NCI-H1105 (cell line): ENCODE results near the gene NAT9.

Source experiments
- DNase-seq: peaks from one replicate; lab custom pipeline; 2025; lab: John Stamatoyannopoulos, UW

The NAT9 gene, protein sequence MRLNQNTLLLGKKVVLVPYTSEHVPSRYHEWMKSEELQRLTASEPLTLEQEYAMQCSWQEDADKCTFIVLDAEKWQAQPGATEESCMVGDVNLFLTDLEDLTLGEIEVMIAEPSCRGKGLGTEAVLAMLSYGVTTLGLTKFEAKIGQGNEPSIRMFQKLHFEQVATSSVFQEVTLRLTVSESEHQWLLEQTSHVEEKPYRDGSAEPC

DNA sequence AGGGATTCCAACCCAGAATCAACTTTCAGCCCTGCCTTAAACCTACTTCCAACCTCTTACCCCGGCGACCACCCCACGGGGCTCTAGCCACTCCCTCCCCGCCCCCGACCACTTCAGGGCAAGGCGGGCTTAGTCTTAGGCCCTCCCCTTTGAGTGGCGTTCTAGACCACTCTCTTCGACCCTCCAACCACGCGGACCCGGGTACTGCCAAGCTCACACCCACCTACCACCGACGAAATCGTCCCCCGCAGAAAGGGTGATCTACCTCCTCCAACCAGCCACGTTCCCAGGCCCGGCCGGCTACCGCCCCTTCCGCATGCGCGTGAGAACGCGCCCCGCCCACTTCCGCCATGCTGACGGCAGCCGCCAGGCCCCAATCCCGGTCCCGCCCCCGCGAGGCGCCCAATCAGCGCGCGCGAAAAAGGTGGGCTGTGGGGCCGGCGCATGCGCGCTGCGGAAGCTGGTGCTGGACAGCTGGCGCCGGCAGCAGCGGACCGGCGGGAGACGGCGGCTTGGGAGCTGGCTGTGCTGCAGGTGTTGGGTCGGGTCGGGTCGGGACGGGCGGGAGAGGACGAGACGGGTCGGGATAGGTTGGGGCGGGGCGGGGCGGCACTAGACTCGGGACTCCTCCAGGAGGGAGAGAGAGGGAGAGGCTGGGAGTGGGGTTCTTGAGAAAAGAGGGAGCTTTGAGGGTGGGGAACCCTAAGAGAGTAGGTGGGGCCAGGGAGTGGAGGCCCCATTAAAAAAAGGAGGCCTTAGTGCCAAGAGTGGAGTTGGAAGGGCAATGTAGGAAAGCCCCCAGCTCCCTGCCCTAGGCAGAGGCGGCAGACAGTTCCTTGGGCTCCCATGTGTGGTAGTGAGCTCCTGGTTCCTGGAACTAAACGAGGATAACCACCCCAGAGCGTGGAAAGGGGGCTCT lies at the start of gene NAT9:
Gene NAT9 (minus strand): TSS at position 302 of the 919 bp plus-strand sequence. CDS start 647 bp downstream, outside the sequence.
- DNase-seq: peak; percentile 92

DNA sequence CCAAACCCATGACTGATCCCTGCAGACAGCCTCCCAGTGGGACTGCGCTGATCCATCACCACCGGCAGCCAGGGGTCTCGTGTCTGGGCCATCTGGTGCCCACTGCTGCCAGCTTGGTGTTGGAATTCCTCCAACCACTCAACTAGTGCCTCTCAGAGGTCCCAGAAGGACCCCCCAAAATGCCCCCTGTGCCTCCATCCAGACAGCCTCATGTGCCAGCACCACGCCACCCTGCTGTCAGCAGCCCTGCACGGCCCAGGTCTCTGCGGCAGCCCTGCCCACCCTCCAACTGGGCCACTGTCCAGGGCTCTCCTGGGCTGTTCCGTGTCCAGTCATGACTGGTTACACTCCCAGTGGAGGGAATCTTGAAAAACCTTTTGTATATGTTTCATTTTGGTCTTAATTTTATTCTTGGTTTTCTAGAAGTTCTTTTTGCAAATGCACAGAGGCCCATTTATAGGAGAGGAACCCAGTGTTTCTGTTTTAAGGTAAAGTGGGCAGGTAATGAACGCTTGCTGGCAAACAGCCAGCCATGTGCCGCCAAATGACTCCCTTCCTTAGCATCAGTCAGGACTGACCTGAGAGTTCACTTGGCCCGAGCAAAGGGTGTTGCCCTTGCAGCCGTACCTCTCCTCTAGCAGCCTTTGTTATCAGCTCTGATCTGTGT lies 48.9 kb upstream of the NAT9 start:
- DNase-seq: no peak

DNA sequence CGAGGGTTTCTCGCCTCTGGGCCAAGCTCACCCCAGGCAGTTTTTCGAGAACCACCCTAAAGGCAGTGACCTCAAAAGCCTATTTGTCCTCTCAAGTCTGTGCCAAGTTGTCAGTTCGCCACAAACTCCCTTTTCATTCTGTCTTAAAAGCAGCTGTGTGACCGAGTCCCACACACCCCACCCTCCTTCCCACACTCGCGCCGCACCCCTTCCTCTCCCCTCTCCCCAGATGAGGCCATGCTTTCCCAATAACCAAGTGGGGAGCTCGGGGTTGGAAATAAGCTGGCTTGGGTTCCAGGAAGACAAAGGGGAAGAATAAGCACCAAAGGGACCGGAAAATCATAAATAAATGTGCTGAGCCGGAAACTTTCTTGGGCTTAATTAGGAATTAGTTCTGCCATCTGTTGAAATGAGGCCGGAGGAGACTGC lies 46.8 kb upstream of the NAT9 start:
- no peak for DNase-seq

DNA sequence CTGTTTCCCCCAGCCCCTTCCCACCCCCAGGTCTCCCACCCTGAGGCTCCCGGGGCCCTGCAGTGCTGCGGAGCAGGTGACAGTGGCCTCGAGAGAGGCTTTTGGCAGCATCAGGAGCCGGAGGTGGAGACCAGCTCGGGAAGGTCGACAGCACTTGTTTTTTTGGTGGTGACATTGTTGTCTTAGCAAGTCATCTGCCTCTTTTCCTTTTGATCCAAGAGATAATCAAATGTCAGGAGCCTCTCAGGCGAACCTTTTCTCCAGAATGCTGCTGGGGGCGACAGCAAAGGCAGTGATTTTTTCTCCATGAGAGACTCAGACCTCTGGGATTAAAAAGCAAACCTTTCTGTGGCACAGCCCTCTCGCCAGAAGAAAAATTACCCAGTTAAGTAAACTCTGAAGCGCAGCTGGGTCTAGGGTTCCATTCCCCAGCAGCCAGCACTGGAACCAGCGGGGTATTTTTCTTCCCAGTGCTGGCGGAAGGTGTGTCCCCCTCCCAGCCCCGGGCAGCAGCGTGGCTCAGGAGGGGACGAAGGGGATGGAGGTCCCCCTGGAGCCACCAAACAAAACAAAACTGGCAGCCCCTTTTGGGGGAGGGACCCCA lies 46.3 kb upstream of the NAT9 start:
- DNase-seq: no peak

DNA sequence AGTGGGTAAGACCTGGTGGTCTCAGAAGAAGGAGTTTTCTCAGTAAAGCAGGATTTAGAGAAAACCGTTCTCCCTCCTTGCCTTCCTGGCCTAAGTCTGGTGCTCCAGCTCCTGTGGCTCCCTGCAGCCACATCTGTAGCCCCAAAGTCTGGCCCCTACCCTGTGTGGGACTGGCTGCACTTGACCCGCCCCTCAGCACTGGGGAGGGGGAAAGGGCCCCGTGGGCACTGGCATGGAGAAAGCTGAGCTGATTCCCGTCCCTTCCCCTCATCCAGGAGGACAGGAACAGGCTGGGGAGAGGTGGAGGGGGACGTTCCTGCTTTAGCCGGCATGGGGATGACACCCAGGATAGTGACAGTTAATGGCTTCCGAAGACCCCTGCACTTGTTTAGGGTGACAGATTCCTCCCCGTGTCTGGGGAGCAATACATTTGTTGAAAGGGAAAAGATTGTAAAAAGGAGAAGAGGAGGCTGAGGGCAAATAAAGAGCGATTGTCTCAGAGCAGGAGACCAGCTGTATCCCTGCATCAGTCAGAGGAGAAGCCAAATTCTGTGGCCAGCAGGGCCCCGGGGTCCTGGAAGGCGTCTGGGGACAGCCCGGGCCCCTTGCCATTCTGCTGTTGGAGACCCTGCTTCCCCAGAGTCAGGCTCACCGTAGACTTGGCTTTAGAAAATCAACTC lies 45.6 kb upstream of the NAT9 start:
- no peak for DNase-seq

DNA sequence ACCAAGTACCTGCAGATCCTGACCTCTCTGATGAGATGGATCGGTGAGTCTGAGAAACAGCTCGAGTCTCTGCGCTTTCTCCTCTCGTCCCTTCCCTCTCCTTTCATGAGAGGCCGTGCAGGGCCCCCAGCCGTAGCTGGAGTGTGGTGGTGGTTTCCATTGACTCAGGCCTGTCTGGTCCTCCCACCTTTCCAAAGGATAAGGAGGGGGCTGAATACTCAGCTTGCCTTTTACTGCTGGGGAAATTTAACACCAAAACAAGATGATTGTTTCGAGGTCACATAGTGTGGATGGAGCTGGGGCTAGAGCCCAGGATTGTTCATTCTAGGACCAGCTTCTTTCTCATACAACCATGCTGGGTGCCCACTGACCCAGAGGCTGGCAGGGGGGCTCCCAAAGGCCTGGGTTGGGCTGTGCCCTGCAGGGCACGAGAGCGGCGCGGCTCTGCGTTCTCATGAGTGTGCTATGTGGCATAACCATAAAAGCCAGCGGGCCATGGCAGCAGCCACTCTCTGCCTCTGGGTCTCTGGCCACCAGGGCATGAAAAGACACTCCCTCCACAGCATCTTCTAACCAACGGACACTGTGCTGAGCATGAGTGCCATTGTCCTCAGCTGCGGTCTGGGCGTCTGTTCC lies 43.8 kb upstream of the NAT9 start:
- DNase-seq: no peak

DNA sequence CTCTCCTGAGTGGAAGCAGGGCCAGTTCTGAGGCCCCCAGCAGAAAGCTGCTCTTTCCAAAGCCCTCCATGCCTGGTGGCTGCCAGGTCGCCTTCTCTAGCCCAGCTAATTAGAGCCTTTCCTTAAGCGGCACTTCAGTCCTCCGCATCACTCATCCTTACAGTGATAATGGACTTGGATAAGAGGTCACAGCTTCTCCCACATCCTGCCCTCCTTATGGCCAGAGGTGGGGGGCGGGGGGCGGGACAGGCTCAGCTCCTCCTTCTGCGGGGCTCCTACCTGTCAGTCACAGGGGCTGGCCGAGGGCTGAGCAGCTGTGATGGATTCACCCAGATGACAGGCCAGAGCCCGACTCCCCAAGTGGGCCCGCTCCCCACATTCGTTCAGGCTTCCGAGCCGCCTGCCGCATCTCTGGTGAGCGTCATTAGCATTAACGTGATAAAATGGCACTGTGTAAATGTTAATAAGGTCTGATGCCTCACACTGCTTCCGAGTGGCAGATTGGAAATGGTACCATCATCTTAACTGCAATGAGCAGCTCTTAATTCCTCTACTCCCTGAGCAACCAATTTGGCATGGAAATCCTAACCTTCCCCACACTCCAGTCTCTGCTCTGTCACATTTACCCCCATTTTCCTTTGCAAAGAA lies 42.3 kb upstream of the NAT9 start:
- no peak for DNase-seq

DNA sequence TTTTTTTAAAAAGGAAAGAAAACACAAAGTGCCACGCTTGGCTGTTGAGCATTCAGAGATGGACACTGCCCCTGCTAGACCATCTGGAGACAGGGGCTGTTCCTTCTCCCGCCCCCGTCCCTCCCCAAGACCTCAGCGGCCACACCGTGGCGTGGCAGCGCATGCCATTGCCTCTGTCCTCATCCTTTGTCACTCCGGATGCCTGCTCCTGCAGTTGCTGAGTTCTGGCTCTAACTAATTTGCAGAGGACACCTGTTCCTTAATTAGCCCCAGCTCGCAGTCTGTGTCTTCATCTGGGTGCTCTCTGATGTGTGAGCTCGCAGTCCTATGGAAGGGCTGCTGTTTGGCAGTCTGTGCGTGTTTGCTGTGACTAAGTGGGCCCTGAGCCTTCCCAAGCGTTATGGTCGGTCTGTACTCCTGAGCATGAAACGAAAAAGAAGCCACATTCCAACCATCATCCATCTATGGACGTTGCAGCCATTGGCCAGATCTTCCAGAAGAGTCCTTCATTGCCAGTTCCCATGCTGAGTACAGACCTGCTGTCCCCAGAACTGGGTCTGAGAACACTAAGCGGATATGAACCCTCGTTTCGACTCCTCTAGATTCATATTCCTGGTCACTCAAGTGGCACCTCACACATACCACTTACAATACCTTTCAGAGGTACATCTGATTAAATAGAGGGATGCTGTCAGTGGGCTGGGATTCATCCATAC lies 40.9 kb upstream of the NAT9 start:
- no peak for DNase-seq

DNA sequence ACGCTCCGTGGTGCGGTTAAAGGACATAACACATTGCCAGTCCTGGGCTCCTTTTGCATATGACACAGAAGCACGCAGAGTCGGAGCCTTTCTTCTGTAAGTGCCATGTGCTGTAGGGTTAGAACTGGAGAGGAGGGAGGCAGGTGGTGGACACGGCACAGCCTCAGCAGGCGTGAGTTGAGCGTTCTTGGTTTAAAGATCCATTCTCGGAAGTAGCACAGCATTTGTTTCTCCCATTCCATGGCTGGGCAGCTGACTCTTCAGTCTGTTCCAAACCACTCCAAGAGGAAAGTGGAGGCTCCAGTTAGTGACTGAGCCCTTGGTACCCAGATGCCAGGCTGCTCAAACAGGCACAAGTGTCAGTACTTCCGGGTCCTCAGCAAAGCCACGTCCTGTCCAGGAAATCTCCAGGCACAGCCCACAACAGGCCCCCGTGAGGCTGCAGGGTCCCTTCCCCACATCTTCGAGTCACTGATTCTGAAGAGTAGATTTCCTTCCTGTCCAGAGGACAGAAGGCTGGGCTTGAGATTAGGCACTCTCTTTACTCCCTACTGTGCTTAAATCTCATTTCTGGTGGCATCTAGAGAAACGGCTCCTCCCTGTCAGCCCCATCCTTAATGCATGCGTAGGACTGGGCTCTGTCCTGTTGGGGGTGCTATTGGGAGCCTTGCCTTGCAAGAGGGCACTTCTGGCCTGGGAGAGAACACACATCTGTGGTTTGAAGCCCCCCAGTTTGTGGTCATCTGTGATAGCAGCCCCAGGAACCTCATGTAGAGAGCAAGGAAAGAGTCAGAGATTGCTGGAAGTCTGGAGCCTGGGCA lies 39.6 kb upstream of the NAT9 start:
- no peak for DNase-seq

DNA sequence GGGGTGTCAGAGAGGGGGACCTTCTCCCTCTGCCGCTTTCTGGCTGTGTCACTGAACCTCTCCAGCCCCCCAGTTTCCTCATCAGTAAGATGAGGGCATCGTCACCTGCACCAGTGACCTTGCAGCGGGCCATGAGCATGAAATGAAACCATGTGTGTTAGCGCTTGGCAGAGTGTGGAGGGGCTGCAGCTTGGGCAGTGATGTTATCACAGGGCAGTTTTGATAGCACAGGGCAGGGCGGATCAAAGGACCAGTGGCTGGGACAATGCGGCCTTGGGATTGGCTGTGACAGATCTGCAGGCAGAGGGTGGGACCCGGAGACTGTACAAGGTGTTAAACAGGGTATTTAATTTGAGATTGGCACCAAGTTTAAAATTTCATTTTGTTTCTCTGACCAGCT lies 38.9 kb upstream of the NAT9 start:
- DNase-seq: no peak

DNA sequence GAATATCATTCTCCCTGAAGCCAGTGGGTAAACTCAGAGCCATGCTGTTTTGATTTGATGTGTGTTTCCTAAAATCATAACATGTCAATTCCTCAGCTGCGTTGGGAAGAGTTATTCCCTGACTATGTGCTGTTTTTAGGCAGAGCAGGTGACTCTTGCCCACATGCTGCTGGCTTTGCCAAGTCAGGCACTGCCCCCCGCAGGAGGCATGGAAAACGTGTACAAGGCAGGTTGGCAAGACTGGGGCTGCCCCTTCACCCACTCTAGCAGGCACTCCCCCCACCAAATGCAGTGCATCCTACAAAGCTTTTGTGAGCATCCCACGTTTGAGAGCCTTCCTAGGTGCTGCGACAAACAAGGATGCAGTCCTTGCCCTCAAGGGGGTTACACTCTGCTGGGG lies 38.3 kb upstream of the NAT9 start:
- no peak for DNase-seq

DNA sequence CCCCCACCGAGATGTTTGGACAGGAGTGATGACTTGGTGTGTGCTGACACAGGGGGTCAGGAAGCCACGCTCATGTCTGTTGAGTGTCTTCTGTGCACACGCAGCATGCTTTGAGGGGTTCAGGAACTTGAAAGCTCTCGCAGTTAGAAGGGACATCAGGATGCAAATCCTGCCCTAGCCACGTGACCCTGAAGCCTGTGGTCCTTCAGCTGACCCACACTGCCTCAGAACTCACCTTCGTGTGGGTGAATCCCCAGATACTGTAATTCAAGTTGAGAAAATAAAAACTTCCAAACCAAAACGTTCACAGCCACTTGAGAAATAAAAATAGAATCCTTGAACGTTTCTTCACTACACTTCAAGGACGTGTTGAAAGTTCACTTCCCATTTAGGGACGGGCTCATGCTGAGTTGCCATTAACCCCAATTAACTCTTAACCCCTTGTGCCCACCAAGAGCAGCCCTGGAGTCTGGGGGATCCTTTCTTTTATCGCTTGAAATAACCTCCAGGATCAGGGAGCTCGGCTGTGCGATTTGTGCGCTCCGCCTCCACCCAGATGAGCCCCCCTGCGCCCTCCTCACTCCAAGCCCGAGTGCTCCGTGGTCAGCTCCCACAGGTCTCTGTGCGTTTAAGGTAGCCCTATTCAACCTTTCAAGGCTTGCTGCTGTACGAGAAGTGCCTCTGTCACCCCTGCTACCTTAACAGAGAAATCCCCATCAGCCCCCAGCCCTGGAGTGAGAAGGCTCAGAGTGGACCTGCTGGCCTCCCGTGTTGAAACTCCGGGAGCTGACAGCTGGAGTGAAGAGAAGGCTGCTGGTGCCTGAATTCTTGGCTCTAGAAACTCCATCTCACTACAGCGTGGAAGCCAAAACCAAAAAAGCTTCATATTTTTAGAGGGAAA lies 36.2 kb upstream of the NAT9 start:
- DNase-seq: no peak

DNA sequence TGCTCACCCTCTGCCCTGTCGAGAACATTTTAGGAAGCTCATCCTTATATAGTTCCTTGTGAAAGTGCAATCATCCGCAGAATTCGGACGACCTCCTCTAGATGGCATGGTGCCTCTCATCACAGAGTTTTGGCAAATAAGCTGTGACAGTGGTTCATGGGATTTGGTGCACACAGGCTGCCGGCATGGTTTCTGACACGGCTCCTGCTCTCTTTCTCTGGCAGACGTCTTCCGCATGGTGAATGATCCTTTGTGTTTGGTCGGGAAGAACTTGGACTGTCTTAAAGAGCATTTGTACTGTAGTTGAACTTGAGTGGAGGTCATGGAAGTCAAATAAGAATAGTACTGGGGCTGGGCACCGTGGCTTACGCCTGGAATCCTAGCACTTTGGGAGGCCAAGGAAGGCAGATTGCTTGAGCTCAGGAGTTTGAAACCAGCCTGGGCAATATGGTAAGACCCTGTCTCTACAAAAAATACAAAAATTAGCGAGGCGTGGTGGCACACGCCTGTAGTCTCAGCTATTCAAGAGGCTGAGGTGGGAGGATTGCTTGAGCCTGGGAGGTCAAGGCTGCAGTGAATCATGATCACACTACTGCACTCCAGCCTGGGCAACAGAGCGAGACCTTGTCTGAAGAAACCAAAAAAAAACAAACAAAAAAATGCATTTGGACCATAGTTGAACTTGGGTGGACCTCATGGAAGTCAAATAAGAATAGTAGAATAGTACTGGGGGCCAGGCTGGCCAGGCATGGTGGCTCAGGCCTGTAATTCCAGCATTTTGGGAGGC lies 34.7 kb upstream of the NAT9 start:
- DNase-seq: no peak

DNA sequence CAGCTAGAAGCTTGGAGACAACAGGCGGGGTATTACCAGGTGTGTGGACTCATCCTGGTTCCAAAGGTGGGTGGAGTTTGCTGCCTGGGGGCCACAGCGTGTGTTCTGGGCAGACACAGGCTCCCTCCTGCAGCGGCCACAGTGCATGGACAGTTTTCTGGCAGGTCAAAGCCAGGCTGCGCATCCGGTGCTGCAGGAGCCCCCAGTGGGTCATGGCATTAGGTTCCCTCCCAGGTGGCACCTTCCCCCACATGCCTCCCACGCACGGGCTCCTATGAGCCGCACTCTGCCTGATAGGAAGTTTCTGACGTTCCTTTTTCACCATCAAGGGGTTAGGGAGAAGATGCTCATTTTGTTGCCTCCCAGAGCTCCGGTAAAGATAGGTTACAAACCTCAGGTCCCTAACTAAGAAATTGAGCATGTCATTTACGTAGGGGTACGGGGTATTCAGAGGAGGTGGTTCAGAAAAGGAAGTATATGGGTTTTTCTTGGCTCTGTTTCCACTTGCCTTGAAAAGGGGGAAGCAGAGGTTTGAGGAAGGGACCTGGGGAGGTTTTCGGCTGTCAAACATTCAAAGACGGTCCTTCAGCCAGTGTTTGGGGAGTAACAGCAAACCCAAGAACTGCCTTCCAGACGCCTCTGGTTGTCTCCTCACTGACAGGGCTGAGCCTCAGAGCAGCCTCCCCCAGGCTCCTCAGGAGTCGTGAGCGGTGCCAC lies 32.7 kb upstream of the NAT9 start:
- no peak for DNase-seq

DNA sequence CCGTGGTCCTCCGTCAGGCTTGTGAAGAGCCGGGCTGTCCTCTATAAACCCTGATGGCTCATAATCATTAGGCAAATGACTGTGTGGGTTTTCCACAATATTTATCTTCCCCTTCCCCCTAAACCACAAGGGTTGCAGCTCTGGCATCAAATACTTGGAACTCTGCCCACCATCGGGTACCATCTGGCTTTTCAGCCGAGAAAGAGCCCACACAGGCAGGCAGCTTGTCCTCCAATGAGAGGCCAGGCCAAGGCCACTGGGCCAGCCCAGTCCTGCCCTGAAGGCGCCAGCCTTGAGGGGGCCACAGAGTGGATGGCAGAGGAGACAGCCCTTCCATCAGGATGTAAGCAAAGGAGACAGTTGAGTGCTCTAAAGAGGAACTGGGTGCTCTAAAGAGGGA lies 31.8 kb upstream of the NAT9 start:
- DNase-seq: peak; percentile 94

DNA sequence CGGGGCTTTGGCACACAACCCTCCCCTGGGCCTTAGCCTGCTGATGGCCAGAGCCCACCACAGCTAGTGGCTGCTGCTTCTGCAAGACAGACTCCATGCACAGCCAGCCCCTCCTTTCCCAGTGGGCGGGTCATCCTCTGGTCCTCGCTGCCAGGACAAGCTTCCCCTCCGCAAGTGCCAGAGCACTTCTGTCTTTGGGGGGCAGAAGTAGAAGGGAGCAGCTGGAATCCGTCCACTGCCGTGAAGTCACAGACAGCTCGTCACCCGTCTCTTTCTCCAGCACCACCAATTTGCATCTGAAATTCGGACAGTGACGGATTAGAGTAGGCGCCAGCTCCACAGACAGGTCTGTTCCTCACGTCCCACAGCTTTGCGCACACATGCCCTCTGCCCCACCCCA lies 31.3 kb upstream of the NAT9 start:
- no peak for DNase-seq

DNA sequence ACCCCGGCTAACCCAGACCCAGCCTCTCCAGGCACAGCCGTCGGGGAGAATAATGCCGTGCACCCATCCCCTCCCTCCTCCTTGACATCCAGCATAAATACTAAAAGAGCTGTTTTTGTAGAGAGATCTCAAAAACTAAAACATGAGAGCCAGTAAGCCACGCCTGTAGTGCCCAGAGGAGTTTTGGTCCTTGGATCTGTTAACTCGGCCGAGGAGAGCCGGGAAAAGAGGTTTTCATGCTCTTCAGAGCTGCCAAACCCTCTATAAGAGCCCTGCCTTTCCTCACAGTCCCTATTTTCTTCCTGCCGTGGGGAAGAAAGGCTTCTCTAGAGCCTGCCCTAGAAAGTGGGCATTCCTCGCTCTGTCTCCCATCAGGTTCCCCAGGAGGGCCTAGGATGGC lies 30.2 kb upstream of the NAT9 start:
- no peak for DNase-seq
